SHP77 (cell line): ENCODE results near the gene GPR3.
"Not testable (repeated sequence)": the region's sequence is repeated elsewhere in the genome, so short reads cannot be mapped to it uniquely, and the experiment has no call there.

Experiments
- DNase-seq, 2 experiments: peaks; one replicate each; lab custom pipeline; 2025; lab: John Stamatoyannopoulos, UW

The GPR3 gene

GRCh38 chr1:27400082-27400962 is 7.9 kb downstream of the GPR3 start:
- no peak for DNase-seq

GRCh38 chr1:27400963-27401341 is 8.5 kb downstream of the GPR3 start:
- DNase-seq = no peak

DNA sequence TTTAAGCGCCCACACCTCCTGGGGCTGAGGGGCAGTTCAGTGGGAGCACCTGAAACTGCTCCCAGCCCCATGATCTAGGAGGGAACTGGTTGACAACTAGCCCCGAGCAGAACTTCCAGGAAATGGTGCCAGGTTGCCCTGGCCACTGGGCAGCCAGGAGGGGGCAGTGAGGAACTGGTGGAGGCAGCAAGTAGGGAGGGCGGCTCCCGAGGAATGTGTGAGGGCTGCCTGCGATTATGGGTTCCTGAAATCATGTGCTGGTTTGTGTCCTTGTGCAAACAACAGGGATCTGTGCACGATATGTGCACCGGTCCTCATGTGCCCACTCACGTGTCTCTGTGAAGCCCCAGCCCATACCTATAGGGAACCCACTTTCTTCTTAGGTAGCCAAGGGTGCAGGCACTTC is 9.9 kb downstream of the GPR3 start:
- DNase-seq = peak in 1 of 2 experiments; percentile 63

GRCh38 chr1:27403065-27403726 is 10.8 kb downstream of the GPR3 start:
- DNase-seq = no peak

- DNase-seq = no peak
Measured at GRCh38 chr1:27403931-27404330, 11.5 kb downstream of the GPR3 start.

GRCh38 chr1:27405074-27405473 is 12.7 kb downstream of the GPR3 start:
- no peak for DNase-seq

- DNase-seq = not testable (repeated sequence)
Measured at GRCh38 chr1:27405598-27406361, 13.4 kb downstream of the GPR3 start.

DNA sequence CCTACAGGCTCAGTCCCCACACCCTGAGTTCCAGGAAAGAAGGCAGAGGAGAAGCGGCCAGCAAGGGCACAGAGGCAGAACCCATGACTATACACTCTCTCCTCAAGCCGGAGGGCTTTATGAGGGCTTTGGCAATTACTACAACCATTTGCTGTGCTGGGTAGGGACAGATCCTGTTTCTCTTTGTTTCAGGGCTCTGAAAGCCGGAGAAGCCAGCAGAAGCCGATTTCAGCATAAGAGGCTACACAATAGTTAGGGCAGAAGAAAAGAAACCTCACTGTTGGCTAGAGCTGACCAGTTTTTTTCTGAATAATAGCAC is 13.9 kb downstream of the GPR3 start:
- DNase-seq = no peak

GRCh38 chr1:27406791-27407190 is 14.4 kb downstream of the GPR3 start:
- not testable (repeated sequence) for DNase-seq

- no peak for DNase-seq
Measured at GRCh38 chr1:27408151-27408550, 15.7 kb downstream of the GPR3 start.

DNA sequence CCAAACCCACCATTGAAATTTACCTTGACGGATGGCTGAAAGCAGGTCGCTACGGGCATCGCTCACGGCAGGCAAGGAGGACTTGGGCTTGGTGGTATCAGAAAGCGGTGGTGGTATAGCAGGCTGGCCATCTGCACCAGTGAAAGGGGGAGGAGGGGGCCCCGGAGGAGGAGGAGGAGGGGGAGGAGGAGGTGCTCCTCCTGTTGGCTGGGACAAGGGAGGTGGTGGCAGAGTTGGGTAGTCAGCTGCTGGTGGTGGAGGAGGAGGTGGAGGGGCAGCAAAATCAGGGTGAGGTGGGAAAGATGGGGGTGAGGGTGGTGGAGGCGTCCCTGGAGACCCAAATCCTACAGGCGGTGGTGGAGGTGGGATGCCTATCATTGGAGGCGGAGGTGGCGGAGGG is 17.2 kb downstream of the GPR3 start:
- no peak for DNase-seq

DNA sequence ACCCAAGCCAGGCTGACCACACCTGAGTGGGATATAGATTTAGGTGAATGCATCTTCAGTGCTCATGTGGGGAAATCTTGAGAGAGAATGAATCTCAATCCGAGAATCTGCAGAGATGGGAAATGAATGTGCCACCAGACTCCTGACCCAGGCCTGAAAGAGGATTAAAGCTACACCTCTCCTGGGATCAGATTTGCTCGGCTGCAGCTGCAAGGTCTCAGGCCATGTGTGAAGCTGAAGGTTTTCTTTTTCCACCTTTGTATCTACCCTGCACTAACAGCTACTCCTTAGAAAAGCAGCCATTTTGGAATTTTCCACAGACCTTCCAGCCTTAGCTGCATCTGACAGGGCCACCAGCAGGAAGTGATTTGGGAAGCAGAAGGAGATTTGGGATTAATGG is 18.3 kb downstream of the GPR3 start:
- no peak for DNase-seq

DNA sequence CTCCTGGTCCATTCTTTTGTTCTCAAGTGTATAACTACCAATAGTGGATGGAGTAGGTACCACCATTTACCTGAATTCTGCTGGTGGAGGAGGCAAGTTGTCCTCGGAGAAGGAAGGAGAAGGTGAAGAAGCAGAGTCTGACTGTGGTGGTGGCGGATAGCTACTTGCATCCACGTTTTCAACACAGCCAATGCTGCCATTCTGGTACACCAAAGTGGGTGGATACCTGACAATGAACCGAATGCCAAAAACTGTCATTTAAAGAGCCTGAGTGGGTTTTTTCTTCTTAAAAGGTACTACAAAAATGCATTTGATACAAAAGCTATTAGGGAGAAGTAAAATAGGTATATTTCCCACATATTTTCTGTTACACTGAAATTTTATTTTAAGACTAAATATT is 20.1 kb downstream of the GPR3 start:
- no peak for DNase-seq

- DNase-seq = no peak
Measured at GRCh38 chr1:27413004-27413403, 20.6 kb downstream of the GPR3 start.

DNA sequence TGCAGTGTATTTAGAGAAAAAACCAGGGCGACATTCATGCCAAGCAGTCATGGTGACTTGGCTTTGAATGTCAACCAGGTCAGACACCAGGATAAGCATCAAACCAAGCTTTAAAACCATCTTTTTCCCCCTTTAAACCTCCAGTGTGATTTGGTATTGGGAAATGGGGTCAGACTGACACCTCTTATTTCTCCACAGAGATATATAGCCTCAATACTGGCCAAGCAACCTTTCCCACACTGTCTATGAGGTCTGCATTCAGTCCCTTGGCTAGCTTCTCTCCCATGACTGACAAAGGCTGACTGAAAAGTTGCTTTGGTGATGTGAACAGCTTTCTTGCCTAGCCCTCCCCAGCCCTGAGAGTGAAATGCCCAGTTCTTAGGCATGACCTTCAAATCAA is 21.7 kb downstream of the GPR3 start:
- DNase-seq = no peak

- DNase-seq = peak; percentile 16 to 44
Measured at GRCh38 chr1:27416387-27417111, 24.1 kb downstream of the GPR3 start.

- DNase-seq = no peak
Measured at GRCh38 chr1:27417713-27418112, 25.3 kb downstream of the GPR3 start.

- DNase-seq = peak; percentile 61 to 80
Measured at GRCh38 chr1:27418326-27419185, 26.1 kb downstream of the GPR3 start.

GRCh38 chr1:27423709-27424108 is 31.3 kb downstream of the GPR3 start:
- DNase-seq = no peak

DNA sequence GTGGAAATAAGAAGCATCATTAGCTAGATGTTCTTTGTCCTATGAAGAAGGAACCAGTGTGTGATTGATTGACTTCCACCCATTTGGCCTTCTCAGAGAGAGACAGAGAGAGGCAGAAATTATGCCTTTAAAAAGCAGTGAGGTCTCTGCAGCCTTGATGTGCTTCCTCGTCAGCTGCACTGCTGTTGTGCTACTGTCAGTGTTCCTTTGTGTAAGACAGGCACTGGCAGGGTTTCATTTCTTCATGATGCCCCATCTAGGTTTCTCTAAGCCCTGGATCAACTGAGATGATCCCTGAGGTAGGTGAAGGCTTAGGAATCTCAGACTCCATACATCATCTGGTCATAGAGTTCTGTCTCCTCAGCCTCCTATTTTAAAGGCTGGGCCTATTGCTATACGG is 34.9 kb downstream of the GPR3 start:
- DNase-seq = no peak

- no peak for DNase-seq
Measured at GRCh38 chr1:27427816-27428315, 35.4 kb downstream of the GPR3 start.
